ENCODE results near the gene LILRB2.
"Not testable (repeated sequence)": the region's sequence is repeated elsewhere in the genome, so short reads cannot be mapped to it uniquely, and the experiment has no call there.

The LILRB2 gene

GRCh38 chr19:54281007-54281728, at the start of gene LILRB2:
LILRB2 (minus strand) TSS chr19:54281110; CDS start chr19:54280496, 614 bp downstream.
- no peaks in the 10 kb centered on the region for H3K27me3 Mint-ChIP-seq
- peaks cover 49% of the 10 kb centered on the region for H3K36me3 Mint-ChIP-seq (ENCODE audit: low read depth)
- H3K9me3 Mint-ChIP-seq = no peaks in the 10 kb centered on the region
- H3K4me1 Mint-ChIP-seq (ENCODE audit: low read depth) = peaks cover 100% of the 10 kb centered on the region
- intact Hi-C loops (cut with micrococcal nuclease) = loop anchor here (5.0 kb wide), 1 partner anchor 36 kb away; no protein-coding TSS in a partner anchor
- peak within 1 kb of the TSS; percentile 98 for H3K4me3 Mint-ChIP-seq
- peak within 1 kb of the TSS; percentile 90 for H3K27ac Mint-ChIP-seq

GRCh38 chr19:54329476-54330165, 48.7 kb upstream of the LILRB2 start:
- Mint-ChIP-seq H3K36me3 (ENCODE audit: low read depth) (no peaks in the 10 kb centered on the region), H3K27ac (no peak overlapping the region), H3K4me3 (no peak overlapping the region), H3K27me3 (peaks cover 14% of the 10 kb centered on the region), H3K4me1 (ENCODE audit: low read depth) (peaks cover 47% of the 10 kb centered on the region), H3K9me3 (no peaks in the 10 kb centered on the region)
- intact Hi-C loops (cut with micrococcal nuclease) = no loop called here

DNA sequence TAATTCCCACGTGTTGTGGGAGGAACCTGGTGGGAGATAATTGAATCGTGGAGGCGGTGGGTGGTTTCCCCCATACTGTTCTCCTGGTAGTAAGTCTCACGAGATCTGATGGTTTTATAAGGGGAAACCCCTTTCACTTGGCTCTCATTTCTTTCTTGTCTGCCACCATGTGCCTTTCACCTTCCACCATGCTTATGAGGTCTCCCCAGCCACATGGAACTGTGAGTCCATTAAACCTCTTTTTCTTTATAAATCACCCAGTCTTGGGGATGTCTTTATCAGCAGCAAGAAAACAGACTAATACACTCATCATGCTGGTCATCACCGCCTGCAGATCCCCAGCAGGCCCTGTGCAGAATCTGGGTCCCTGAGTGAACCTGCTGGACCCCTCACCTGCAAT, 47.9 kb upstream of the LILRB2 start:
- Mint-ChIP-seq H3K4me1 (ENCODE audit: low read depth) (peaks cover 43% of the 10 kb centered on the region), H3K27me3 (peaks cover 14% of the 10 kb centered on the region)
- H3K27ac Mint-ChIP-seq; intact Hi-C loops (cut with micrococcal nuclease); H3K36me3 Mint-ChIP-seq (ENCODE audit: low read depth); H3K9me3 Mint-ChIP-seq; H3K4me3 Mint-ChIP-seq: not testable (repeated sequence)

DNA sequence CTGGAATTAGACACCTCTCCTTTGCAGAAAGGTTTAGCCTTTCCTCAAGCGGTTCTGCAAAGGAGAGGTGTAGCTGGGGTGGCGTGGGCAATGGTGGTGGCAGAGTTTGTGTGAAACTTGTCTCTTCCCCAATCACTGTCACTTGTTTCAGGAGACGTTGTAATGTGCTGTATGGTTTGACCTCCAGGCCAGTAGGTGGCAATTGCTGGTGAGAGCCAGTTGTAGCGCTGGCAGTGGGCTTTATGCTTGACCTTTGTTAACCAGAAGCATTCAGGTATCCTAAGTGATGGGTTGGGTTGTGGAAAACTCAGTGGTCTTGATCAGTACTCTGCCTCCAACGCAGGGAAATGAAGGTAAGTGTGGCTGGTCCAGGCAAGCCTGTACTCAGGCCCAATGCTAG, 44.7 kb upstream of the LILRB2 start:
- Mint-ChIP-seq H3K27me3 (peaks cover 11% of the 10 kb centered on the region), H3K4me3 (no peak overlapping the region), H3K9me3 (peaks cover 9% of the 10 kb centered on the region), H3K4me1 (ENCODE audit: low read depth) (peaks cover 38% of the 10 kb centered on the region), H3K27ac (peak overlapping the region; percentile 67), H3K36me3 (ENCODE audit: low read depth) (peaks cover 5% of the 10 kb centered on the region)
- intact Hi-C loops (cut with micrococcal nuclease) = loop anchor here (1.0 to 2.0 kb wide), 2 partner anchors 29 to 66 kb away; no protein-coding TSS in a partner anchor

DNA sequence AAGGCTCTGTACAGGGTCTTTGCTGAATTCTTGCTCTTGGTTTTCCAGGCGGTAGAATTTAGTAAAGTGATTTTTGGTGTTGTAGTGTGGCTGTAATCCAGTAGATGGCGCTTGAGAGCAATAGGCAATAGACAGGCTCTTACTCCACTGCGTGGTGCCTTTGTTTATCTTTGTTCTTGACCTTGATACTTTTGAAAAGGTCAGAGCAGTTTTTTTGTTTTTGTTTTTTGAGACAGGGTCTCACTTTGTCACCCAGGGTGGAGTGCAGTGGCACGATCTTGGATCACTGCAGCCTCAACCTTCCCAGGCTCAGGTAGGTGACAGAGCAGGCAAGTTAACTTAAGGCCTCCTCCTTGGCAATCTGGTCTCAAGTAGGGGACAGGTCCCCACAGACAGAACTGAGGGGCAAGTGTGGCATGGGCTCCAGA, 44.3 kb upstream of the LILRB2 start:
- H3K36me3 Mint-ChIP-seq (ENCODE audit: low read depth) = peaks cover 5% of the 10 kb centered on the region
- H3K27me3 Mint-ChIP-seq = peaks cover 11% of the 10 kb centered on the region
- H3K9me3 Mint-ChIP-seq = peaks cover 9% of the 10 kb centered on the region
- intact Hi-C loops (cut with micrococcal nuclease) = loop anchor here (1.0 to 2.0 kb wide), 2 partner anchors 30 to 66 kb away; no protein-coding TSS in a partner anchor
- peak overlapping the region; percentile 67 for H3K27ac Mint-ChIP-seq
- peaks cover 41% of the 10 kb centered on the region for H3K4me1 Mint-ChIP-seq (ENCODE audit: low read depth)
- no peak overlapping the region for H3K4me3 Mint-ChIP-seq

GRCh38 chr19:54324071-54324470, 43.2 kb upstream of the LILRB2 start:
- Mint-ChIP-seq H3K27ac (no peak overlapping the region), H3K4me3 (no peak overlapping the region), H3K9me3 (peaks cover 9% of the 10 kb centered on the region), H3K36me3 (ENCODE audit: low read depth) (peaks cover 5% of the 10 kb centered on the region), H3K4me1 (ENCODE audit: low read depth) (peaks cover 49% of the 10 kb centered on the region), H3K27me3 (peaks cover 5% of the 10 kb centered on the region)
- intact Hi-C loops (cut with micrococcal nuclease) = loop anchor here (2.0 kb wide), 1 partner anchor 31 kb away; no protein-coding TSS in a partner anchor

DNA sequence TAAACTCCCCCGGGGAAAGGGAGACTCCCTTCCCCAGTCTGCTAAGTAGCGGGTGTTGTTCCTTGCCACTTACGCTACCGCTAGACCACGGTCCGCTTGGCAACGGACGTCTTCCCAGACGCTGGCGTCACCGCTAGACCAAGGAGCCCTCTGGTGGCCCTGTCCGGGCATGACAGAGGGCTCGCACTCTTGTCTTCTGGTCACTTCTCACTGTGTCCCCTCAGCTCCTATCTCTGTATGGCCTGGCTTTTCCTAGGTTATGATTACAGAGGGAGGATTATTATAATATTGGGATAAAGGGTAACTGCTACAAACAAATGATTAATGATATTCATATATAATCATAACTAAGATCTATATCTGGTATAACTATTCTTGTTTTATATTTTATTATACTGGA, 42.0 kb upstream of the LILRB2 start:
- H3K27ac Mint-ChIP-seq; H3K27me3 Mint-ChIP-seq; H3K36me3 Mint-ChIP-seq (ENCODE audit: low read depth); H3K4me3 Mint-ChIP-seq; intact Hi-C loops (cut with micrococcal nuclease); H3K9me3 Mint-ChIP-seq: not testable (repeated sequence)
- peaks cover 55% of the 10 kb centered on the region for H3K4me1 Mint-ChIP-seq (ENCODE audit: low read depth)

- H3K9me3 Mint-ChIP-seq; H3K27me3 Mint-ChIP-seq; intact Hi-C loops (cut with micrococcal nuclease); H3K36me3 Mint-ChIP-seq (ENCODE audit: low read depth); H3K4me3 Mint-ChIP-seq: not testable (repeated sequence)
- peaks cover 59% of the 10 kb centered on the region for H3K4me1 Mint-ChIP-seq (ENCODE audit: low read depth)
- H3K27ac Mint-ChIP-seq = peak overlapping the region; percentile 51
Observed at GRCh38 chr19:54322295-54322694, 41.4 kb upstream of the LILRB2 start.

GRCh38 chr19:54319892-54320670, 39.2 kb upstream of the LILRB2 start:
- intact Hi-C loops (cut with micrococcal nuclease) = loop anchor here (5.0 to 10.0 kb wide), 2 partner anchors 38 to 55 kb away; partner anchors contain the start of gene LILRB2
- no peak overlapping the region for H3K4me3 Mint-ChIP-seq
- peak overlapping the region; percentile 44 for H3K27ac Mint-ChIP-seq
- H3K36me3 Mint-ChIP-seq (ENCODE audit: low read depth) = peaks cover 5% of the 10 kb centered on the region
- H3K4me1 Mint-ChIP-seq (ENCODE audit: low read depth) = peaks cover 55% of the 10 kb centered on the region
- no peaks in the 10 kb centered on the region for H3K27me3 Mint-ChIP-seq
- H3K9me3 Mint-ChIP-seq = peaks cover 9% of the 10 kb centered on the region

- H3K4me3 Mint-ChIP-seq = peak overlapping the region; percentile 25
- peaks cover 9% of the 10 kb centered on the region for H3K9me3 Mint-ChIP-seq
- H3K4me1 Mint-ChIP-seq (ENCODE audit: low read depth) = peaks cover 50% of the 10 kb centered on the region
- no peaks in the 10 kb centered on the region for H3K27me3 Mint-ChIP-seq
- H3K36me3 Mint-ChIP-seq (ENCODE audit: low read depth) = peaks cover 5% of the 10 kb centered on the region
- peak overlapping the region; percentile 74 for H3K27ac Mint-ChIP-seq
- intact Hi-C loops (cut with micrococcal nuclease) = loop anchor here (5.0 to 10.0 kb wide), 2 partner anchors 37 to 54 kb away; partner anchors contain the start of gene LILRB2
Observed at GRCh38 chr19:54319049-54319448, 38.1 kb upstream of the LILRB2 start.

GRCh38 chr19:54317965-54318240, 37.0 kb upstream of the LILRB2 start:
- Mint-ChIP-seq H3K4me1 (ENCODE audit: low read depth) (peaks cover 61% of the 10 kb centered on the region), H3K27ac (peak overlapping the region; percentile 74), H3K27me3 (no peaks in the 10 kb centered on the region), H3K4me3 (no peak overlapping the region), H3K9me3 (peaks cover 9% of the 10 kb centered on the region), H3K36me3 (ENCODE audit: low read depth) (peaks cover 5% of the 10 kb centered on the region)
- intact Hi-C loops (cut with micrococcal nuclease) = loop anchor here (5.0 to 10.0 kb wide), 2 partner anchors 36 to 53 kb away; partner anchors contain the start of gene LILRB2

GRCh38 chr19:54317108-54317964, 36.4 kb upstream of the LILRB2 start:
- H3K27me3 Mint-ChIP-seq = no peaks in the 10 kb centered on the region
- peak overlapping the region; percentile 74 for H3K27ac Mint-ChIP-seq
- H3K9me3 Mint-ChIP-seq = peaks cover 6% of the 10 kb centered on the region
- peaks cover 65% of the 10 kb centered on the region for H3K4me1 Mint-ChIP-seq (ENCODE audit: low read depth)
- peaks cover 5% of the 10 kb centered on the region for H3K36me3 Mint-ChIP-seq (ENCODE audit: low read depth)
- H3K4me3 Mint-ChIP-seq = no peak overlapping the region
- intact Hi-C loops (cut with micrococcal nuclease) = loop anchor here (5.0 to 10.0 kb wide), 2 partner anchors 35 to 53 kb away; partner anchors contain the start of gene LILRB2

GRCh38 chr19:54316746-54317107, 35.8 kb upstream of the LILRB2 start:
- no peaks in the 10 kb centered on the region for H3K36me3 Mint-ChIP-seq (ENCODE audit: low read depth)
- no peaks in the 10 kb centered on the region for H3K27me3 Mint-ChIP-seq
- H3K4me1 Mint-ChIP-seq (ENCODE audit: low read depth) = peaks cover 66% of the 10 kb centered on the region
- intact Hi-C loops (cut with micrococcal nuclease) = loop anchor here (5.0 to 10.0 kb wide), 2 partner anchors 34 to 52 kb away; partner anchors contain the start of gene LILRB2
- H3K4me3 Mint-ChIP-seq = no peak overlapping the region
- no peaks in the 10 kb centered on the region for H3K9me3 Mint-ChIP-seq
- H3K27ac Mint-ChIP-seq = peak overlapping the region; percentile 74
